HepG2 (cell line): ENCODE data around the gene OVOL2. TPM values are rescaled to one million over a fixed set of nuclear protein-coding genes. Genes with fewer than 3 reads are reported as not detected.
A peak's percentile ranks its signal among the peaks of the same experiment; 100 is the strongest.

Experiments
- AKAP8 ChIP-seq: sonication (generic); formaldehyde crosslinking; IDR thresholded peaks from 2 replicates; pipeline ENCODE4 v1.5.1; 2020; ENCODE audit warnings: mild to moderate bottlenecking, missing genetic modification reagents
- CBX5 ChIP-seq: sonication (generic); formaldehyde crosslinking; IDR thresholded peaks from 2 replicates; pipeline ENCODE4 v1.4.0; 2020; ENCODE audit warnings: missing genetic modification reagents, borderline replicate concordance
- DMAP1 ChIP-seq: IDR thresholded peaks from 2 replicates; pipeline ENCODE4 v1.6.1; 2016
- ELF3 ChIP-seq: IDR thresholded peaks from 2 replicates; pipeline ENCODE4 v1.6.1; 2016; ENCODE audit warnings: missing genetic modification reagents, missing compliant biosample characterization
- FOXK2 ChIP-seq: fragments of 450-650 bp; IDR thresholded peaks from 2 replicates; pipeline ENCODE4 v1.6.1; 2016
- FOXO4 ChIP-seq: sonication (generic); formaldehyde crosslinking; conservative IDR thresholded peaks from 2 replicates; pipeline ENCODE4 v1.8.1; 2023; ENCODE audit warnings: missing genetic modification reagents
- HCFC1 ChIP-seq: fragments of 150-350 bp; IDR thresholded peaks from 2 replicates; pipeline ENCODE4 v1.6.1; 2014; ENCODE audit warnings: low read depth, low read length
- HDAC6 ChIP-seq: fragments of 200-600 bp; sonication (generic); IDR thresholded peaks from 2 replicates; pipeline ENCODE4 v1.7.0; 2017; ENCODE audit warnings: mild to moderate bottlenecking, antibody characterized with exemption, low read length, low read depth
- HHEX ChIP-seq: IDR thresholded peaks from 2 replicates; pipeline ENCODE4 v1.6.1; 2016; ENCODE audit warnings: control low read depth
- KMT2B ChIP-seq: IDR thresholded peaks from 2 replicates; pipeline ENCODE4 v1.6.1; 2016; ENCODE audit warnings: missing genetic modification reagents, missing compliant biosample characterization
- MLLT10 ChIP-seq: sonication (generic); formaldehyde crosslinking; IDR thresholded peaks from 2 replicates; pipeline ENCODE4 v1.4.0; 2020; ENCODE audit warnings: missing genetic modification reagents
- NCOR1 ChIP-seq: fragments of 200-600 bp; sonication (generic); IDR thresholded peaks from 2 replicates; pipeline ENCODE4 v1.7.0; 2017; ENCODE audit warnings: antibody characterized with exemption, low read length, borderline replicate concordance
- NFATC3 ChIP-seq: sonication (generic); formaldehyde crosslinking; IDR thresholded peaks from 2 replicates; pipeline ENCODE4 v1.5.1; 2020; ENCODE audit warnings: mild to moderate bottlenecking, missing genetic modification reagents
- NFKBIZ ChIP-seq: IDR thresholded peaks from 2 replicates; pipeline ENCODE4 v1.6.1; 2018; ENCODE audit warnings: missing genetic modification reagents, missing compliant biosample characterization
- RBAK ChIP-seq: sonication (generic); formaldehyde crosslinking; IDR thresholded peaks from 2 replicates; pipeline ENCODE4 v1.5.1; 2020; ENCODE audit warnings: mild to moderate bottlenecking, missing genetic modification reagents
- RBM39 ChIP-seq: fragments of 200-400 bp; formaldehyde crosslinking; IDR thresholded peaks from one replicate; pipeline ENCODE4 v1.6.1; 2018; ENCODE audit warnings: antibody characterized with exemption, mild to moderate bottlenecking, low read depth, low read length; ENCODE audit not compliant: poor library complexity, severe bottlenecking
- SP140L ChIP-seq: sonication (generic); formaldehyde crosslinking; IDR thresholded peaks from 2 replicates; pipeline ENCODE4 v1.4.0; 2020; ENCODE audit warnings: missing genetic modification reagents, borderline replicate concordance
- SRSF1 ChIP-seq: fragments of 200-400 bp; formaldehyde crosslinking; optimal IDR thresholded peaks from 2 replicates; pipeline ENCODE3; 2017; ENCODE audit warnings: mild to moderate bottlenecking, low read depth, low read length, moderate library complexity
- ZBTB14 ChIP-seq: sonication (generic); formaldehyde crosslinking; IDR thresholded peaks from 2 replicates; pipeline ENCODE4 v1.4.0; 2020; ENCODE audit warnings: missing genetic modification reagents
- ZBTB21 ChIP-seq: sonication (generic); formaldehyde crosslinking; IDR thresholded peaks from 2 replicates; pipeline ENCODE4 v1.4.0; 2020; ENCODE audit warnings: missing genetic modification reagents
- ZFP1 ChIP-seq: IDR thresholded peaks from 2 replicates; pipeline ENCODE4 v1.6.1; 2016
- ZMAT3 ChIP-seq: sonication (generic); formaldehyde crosslinking; conservative IDR thresholded peaks from 2 replicates; pipeline ENCODE4 v1.7.0; 2021; ENCODE audit warnings: missing genetic modification reagents
- ZMYM4 ChIP-seq: sonication (generic); formaldehyde crosslinking; IDR thresholded peaks from 2 replicates; pipeline ENCODE4 v1.8.1; 2023; ENCODE audit warnings: mild to moderate bottlenecking, missing genetic modification reagents
- ZNF431 ChIP-seq: sonication (generic); formaldehyde crosslinking; IDR thresholded peaks from 2 replicates; pipeline ENCODE4 v1.9.0; 2022; ENCODE audit warnings: missing genetic modification reagents, low read depth, mild to moderate bottlenecking, borderline replicate concordance
- ZNF619 ChIP-seq: sonication (generic); formaldehyde crosslinking; IDR thresholded peaks from 2 replicates; pipeline ENCODE4 v1.4.0; 2020; ENCODE audit warnings: mild to moderate bottlenecking, missing genetic modification reagents
- ZNF709 ChIP-seq: sonication (generic); formaldehyde crosslinking; IDR thresholded peaks from 2 replicates; pipeline ENCODE4 v1.5.0; 2020; ENCODE audit warnings: mild to moderate bottlenecking, missing genetic modification reagents
- ZNF720 ChIP-seq: sonication (generic); formaldehyde crosslinking; IDR thresholded peaks from 2 replicates; pipeline ENCODE4 v1.4.0; 2020; ENCODE audit warnings: missing genetic modification reagents
- ZNF747 ChIP-seq: sonication (generic); formaldehyde crosslinking; IDR thresholded peaks from 2 replicates; pipeline ENCODE4 v1.8.1; 2023; ENCODE audit warnings: missing genetic modification reagents, mild to moderate bottlenecking, borderline replicate concordance
- ZSCAN9 ChIP-seq: IDR thresholded peaks from 2 replicates; pipeline ENCODE4 v1.6.1; 2016; ENCODE audit warnings: borderline replicate concordance
- polyA plus RNA-seq, 8 experiments: library from polyadenylated mRNA; depleted of rRNA in 3 of 8; stranded (reverse) in 7 of 8; unstranded in 1 of 8; fragments of >200 nt; fragmentation: Illumina TruSeq in 4 of 8; extraction: Trizol in 4 of 8; gene quantifications; 2 replicates each; pipeline versions ENCODE4 v1.2.1 to v1.2.3, GENCODE V29; 2011 to 2016; ENCODE audit warnings: low read depth in 4 of 8, missing spikeins in 1 of 8, mixed read lengths in 1 of 8; ENCODE audit not compliant: insufficient read depth in 1 of 8
- total RNA-seq, 5 experiments: library from RNA; depleted of rRNA; stranded (reverse); fragments of >200 nt; fragmentation: Illumina TruSeq; extraction: Trizol; gene quantifications; 2 replicates each; pipeline ENCODE4 v1.2.3, GENCODE V29; 2016; ENCODE audit warnings: low read depth in 1 of 5
- TF ChIP-seq, protein P1 (sequence below): sonication (generic); formaldehyde crosslinking; IDR thresholded peaks from 2 replicates; pipeline ENCODE4 v1.5.0; 2020; ENCODE audit warnings: missing genetic modification reagents

The OVOL2 gene
- total and polyA plus RNA-seq, 2 of the 13 experiments (the other 11 are each of a cell fraction or from before 2014, with no cell fraction given): 0.20 to 0.31 TPM

DNA sequence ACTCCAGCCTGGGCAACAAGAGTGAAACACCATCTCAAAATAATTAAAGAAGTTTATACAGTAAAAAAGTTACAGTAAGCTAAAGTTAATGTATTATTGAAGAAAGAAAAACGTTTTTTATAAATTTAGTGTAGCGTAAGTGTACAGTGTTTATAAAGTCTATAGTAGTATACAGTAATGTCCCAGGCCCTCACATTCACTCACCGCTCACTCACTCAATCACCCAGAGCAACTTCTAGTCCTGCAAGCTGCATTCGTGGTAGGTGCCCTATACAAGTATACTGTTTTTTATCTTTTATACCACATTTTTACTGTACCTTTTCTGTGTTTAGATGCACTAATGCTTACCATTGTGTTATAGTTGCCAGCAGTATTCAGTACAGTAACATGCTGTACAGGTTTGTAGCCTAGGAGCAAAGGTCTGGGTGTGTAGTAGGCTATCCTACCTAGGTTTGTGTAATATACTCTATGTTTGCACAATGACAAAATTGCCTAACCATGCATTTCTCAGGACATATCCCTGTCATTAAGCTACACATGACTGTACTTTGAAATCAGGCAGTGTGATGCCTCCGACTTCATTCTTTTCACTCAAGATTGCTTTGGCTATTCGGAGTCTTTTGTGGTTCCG lies 72.2 kb downstream of the OVOL2 start (continued):
- TF ChIP-seq ZNF709 (CRISPR knock-in tag): peak; percentile 24; the same call in 1 of the 2 replicates
- TF ChIP-seq SRSF1: no peak
- TF ChIP-seq NFKBIZ (CRISPR knock-in tag): peak; percentile 82; the same call in 1 of the 2 replicates
- peak; percentile 45 for TF ChIP-seq ZMYM4 (CRISPR knock-in tag)
- no peak for TF ChIP-seq MLLT10 (CRISPR knock-in tag)
- 0 out of 2 replicates have a peak, but pooled peaks have one; percentile 15 for TF ChIP-seq ZNF747
- peak; percentile 95 for TF ChIP-seq NCOR1
- 0 out of 2 replicates have a peak, but pooled peaks have one; percentile 34 for TF ChIP-seq CBX5 (CRISPR knock-in tag)
- TF ChIP-seq, protein P1, sequence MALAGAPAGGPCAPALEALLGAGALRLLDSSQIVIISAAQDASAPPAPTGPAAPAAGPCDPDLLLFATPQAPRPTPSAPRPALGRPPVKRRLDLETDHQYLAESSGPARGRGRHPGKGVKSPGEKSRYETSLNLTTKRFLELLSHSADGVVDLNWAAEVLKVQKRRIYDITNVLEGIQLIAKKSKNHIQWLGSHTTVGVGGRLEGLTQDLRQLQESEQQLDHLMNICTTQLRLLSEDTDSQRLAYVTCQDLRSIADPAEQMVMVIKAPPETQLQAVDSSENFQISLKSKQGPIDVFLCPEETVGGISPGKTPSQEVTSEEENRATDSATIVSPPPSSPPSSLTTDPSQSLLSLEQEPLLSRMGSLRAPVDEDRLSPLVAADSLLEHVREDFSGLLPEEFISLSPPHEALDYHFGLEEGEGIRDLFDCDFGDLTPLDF (CRISPR knock-in tag): no peak
- TF ChIP-seq ZMAT3: no peak; the same call in 1 of the 2 replicates
- no peak for TF ChIP-seq ZNF431 (CRISPR knock-in tag)
- TF ChIP-seq ZFP1: peak; percentile 85; the same call in 1 of the 2 replicates
- TF ChIP-seq HDAC6: no peak
- peak; percentile 96 for TF ChIP-seq ZSCAN9 (CRISPR knock-in tag)
- TF ChIP-seq RBAK: peak; percentile 53; the same call in 1 of the 2 replicates
- peak; percentile 68; the same call in 1 of the 2 replicates for TF ChIP-seq ZBTB21 (CRISPR knock-in tag)
- no peak for TF ChIP-seq HCFC1
- no peak for TF ChIP-seq ZNF619 (CRISPR knock-in tag)
- TF ChIP-seq ZNF720 (CRISPR knock-in tag): no peak
- no peak for TF ChIP-seq RBM39
- no peak for TF ChIP-seq FOXO4
- TF ChIP-seq ELF3 (CRISPR knock-in tag): peak; percentile 94
- peak; percentile 72; the same call in 1 of the 2 replicates for TF ChIP-seq FOXK2
- no peak for TF ChIP-seq ZBTB14 (CRISPR knock-in tag)
- TF ChIP-seq HHEX (CRISPR knock-in tag): 0 out of 2 replicates have a peak, but pooled peaks have one; percentile 61
- peak; percentile 96; the same call in 1 of the 2 replicates for TF ChIP-seq SP140L (CRISPR knock-in tag)
- TF ChIP-seq AKAP8 (CRISPR knock-in tag): peak; percentile 73; the same call in 1 of the 2 replicates
- peak; percentile 66; the same call in 1 of the 2 replicates for TF ChIP-seq DMAP1
- TF ChIP-seq KMT2B (CRISPR knock-in tag): peak; percentile 76; the same call in 1 of the 2 replicates
- TF ChIP-seq NFATC3 (CRISPR knock-in tag): no peak
